ENCODE measurements around the gene KCTD17.
A peak's percentile ranks its signal among the peaks of the same experiment; 100 is the strongest.

The KCTD17 gene

DNA sequence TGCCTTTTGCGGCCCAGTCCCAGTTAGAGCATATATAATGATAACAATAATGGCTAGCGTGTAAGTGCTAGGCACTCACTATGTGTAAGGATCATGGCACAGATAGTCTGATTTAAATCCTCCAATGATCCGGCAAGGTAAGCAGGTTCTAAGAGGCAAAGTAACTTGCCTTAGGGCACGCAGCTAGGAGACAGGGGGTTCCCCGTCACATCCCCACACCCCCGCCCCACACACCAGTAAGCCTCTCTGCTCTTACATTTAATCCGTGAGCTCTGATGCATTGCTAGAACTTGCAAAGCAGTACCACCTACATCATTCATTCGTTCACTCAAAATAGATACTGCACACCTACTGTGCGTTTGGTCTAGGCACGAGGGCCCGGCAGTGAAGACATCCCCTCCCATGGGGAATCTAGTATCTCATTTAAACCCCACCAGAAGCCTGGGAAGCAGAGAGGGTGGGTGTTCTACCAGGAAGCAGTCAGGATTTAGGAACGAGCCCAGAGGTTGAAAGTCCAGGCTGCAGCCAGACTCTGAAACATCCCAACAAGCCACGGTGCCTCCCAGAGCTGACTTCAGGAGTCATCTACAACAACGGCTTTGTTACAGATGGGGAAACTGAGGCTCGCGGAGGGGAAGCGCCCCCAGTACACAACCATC is 37.3 kb downstream of the KCTD17 start:
- H3K4me3 ChIP-seq (ENCODE audit: low read length), result no peak overlapping the region
- H2AK5ac ChIP-seq (ENCODE audit: low read length), result no peak overlapping the region
- DNase-seq, result no peak
- WGBS (ENCODE audit: extremely low coverage, insufficient coverage, low lambda C conversion rate), result no CpG with 5 or more reads among the region's 17 CpGs
- no peak overlapping the region for H3K18ac ChIP-seq (ENCODE audit: low read length)
- H3K79me1 ChIP-seq (ENCODE audit: low read length), result no peaks in the 10 kb centered on the region
- H4K5ac ChIP-seq (ENCODE audit: low read length), result no peak overlapping the region
- no peaks in the 10 kb centered on the region for H3K79me2 ChIP-seq (ENCODE audit: control insufficient read depth, insufficient read depth, low read length)
- no peak overlapping the region for H3K9ac ChIP-seq (ENCODE audit: low read length)
- H4K8ac ChIP-seq (ENCODE audit: low read depth, low read length), result no peak overlapping the region
- H3K4ac ChIP-seq (ENCODE audit: low read depth, low read length), result no peak overlapping the region
- H3K4me1 ChIP-seq (ENCODE audit: control insufficient read depth, low read depth, low read length), result no peaks in the 10 kb centered on the region
- no peak overlapping the region for H2BK5ac ChIP-seq (ENCODE audit: low read length)
- H3K27me3 ChIP-seq (ENCODE audit: insufficient read depth, low read length, poor library complexity), result no peaks in the 10 kb centered on the region
- no peak overlapping the region for H3K23ac ChIP-seq (ENCODE audit: low read length)
- H3K27ac ChIP-seq (ENCODE audit: low read depth, low read length), result no peak overlapping the region
- no peaks in the 10 kb centered on the region for H3K36me3 ChIP-seq (ENCODE audit: control insufficient read depth, insufficient read depth, low read length)
- H2BK120ac ChIP-seq (ENCODE audit: low read depth, low read length), result no peak overlapping the region
- H3K4me2 ChIP-seq (ENCODE audit: low read length), result no peak overlapping the region
- no peak overlapping the region for H2BK15ac ChIP-seq (replicated peaks; ENCODE audit: low read depth)
- H3K56ac ChIP-seq (ENCODE audit: low read length), result no peak overlapping the region

GRCh38 chr22:37089434-37089833 is 37.9 kb downstream of the KCTD17 start:
- no peak for DNase-seq
- no peak overlapping the region for H3K4ac ChIP-seq (ENCODE audit: low read depth, low read length)
- no peak overlapping the region for H2BK120ac ChIP-seq (ENCODE audit: low read depth, low read length)
- H4K5ac ChIP-seq (ENCODE audit: low read length), result no peak overlapping the region
- no peaks in the 10 kb centered on the region for H3K36me3 ChIP-seq (ENCODE audit: control insufficient read depth, insufficient read depth, low read length)
- no peak overlapping the region for H2AK5ac ChIP-seq (ENCODE audit: low read length)
- H3K79me2 ChIP-seq (ENCODE audit: control insufficient read depth, insufficient read depth, low read length), result no peaks in the 10 kb centered on the region
- no peak overlapping the region for H3K18ac ChIP-seq (ENCODE audit: low read length)
- no peaks in the 10 kb centered on the region for H3K79me1 ChIP-seq (ENCODE audit: low read length)
- H2BK5ac ChIP-seq (ENCODE audit: low read length), result no peak overlapping the region
- no peaks in the 10 kb centered on the region for H3K27me3 ChIP-seq (ENCODE audit: insufficient read depth, low read length, poor library complexity)
- H3K4me3 ChIP-seq (ENCODE audit: low read length), result no peak overlapping the region
- no peak overlapping the region for H3K56ac ChIP-seq (ENCODE audit: low read length)
- H4K8ac ChIP-seq (ENCODE audit: low read depth, low read length), result no peak overlapping the region
- no peak overlapping the region for H3K9ac ChIP-seq (ENCODE audit: low read length)
- no peak overlapping the region for H3K23ac ChIP-seq (ENCODE audit: low read length)
- no peak overlapping the region for H3K27ac ChIP-seq (ENCODE audit: low read depth, low read length)
- no CpG with 5 or more reads among the region's 12 CpGs for WGBS (ENCODE audit: extremely low coverage, insufficient coverage, low lambda C conversion rate)
- no peak overlapping the region for H2BK15ac ChIP-seq (replicated peaks; ENCODE audit: low read depth)
- H3K4me1 ChIP-seq (ENCODE audit: control insufficient read depth, low read depth, low read length), result no peaks in the 10 kb centered on the region
- H3K4me2 ChIP-seq (ENCODE audit: low read length), result no peak overlapping the region

DNA sequence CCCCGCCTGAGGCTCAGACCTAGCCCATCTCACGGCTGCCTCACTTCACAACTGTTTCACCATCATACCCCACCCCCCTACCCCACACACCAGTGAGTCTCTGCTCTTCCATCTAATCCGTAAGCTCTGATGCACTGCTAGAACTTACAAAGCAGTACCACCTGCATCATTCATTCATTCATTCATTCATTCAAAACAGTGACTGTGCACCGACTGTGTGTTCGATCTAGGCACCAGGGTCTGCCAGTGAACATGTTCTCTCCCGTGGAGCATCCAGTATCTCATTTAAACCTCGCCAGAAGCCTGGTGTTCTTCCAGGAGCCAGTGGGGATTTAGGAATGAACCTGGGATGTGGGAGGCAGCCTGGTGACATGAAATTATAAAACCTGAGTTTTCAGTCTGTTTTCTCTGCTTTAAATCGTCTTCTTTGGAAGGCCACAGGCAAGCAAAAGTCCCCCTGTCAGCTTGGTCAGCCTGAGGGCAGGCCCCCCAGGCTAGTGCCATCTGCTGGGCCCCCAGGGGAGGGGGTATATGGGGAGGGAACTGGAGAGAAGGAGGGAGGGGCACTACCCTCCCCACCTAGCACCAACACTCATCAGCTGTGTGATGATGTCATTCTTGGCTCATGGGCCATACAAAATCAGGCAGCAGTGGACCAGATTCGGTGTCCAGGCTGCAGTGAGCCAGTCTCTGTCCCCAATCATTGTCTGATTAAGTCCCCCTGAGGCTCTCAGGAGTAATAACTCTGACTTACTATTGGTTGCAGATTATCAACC is 39.6 kb downstream of the KCTD17 start:
- DNase-seq, result peak; percentile 13
- H2BK5ac ChIP-seq (ENCODE audit: low read length), result no peak overlapping the region
- no peak overlapping the region for H3K4me2 ChIP-seq (ENCODE audit: low read length)
- no peak overlapping the region for H3K4me3 ChIP-seq (ENCODE audit: low read length)
- H3K18ac ChIP-seq (ENCODE audit: low read length), result no peak overlapping the region
- H2AK5ac ChIP-seq (ENCODE audit: low read length), result no peak overlapping the region
- no peaks in the 10 kb centered on the region for H3K4me1 ChIP-seq (ENCODE audit: control insufficient read depth, low read depth, low read length)
- no CpG with 5 or more reads among the region's 9 CpGs for WGBS (ENCODE audit: extremely low coverage, insufficient coverage, low lambda C conversion rate)
- no peaks in the 10 kb centered on the region for H3K79me1 ChIP-seq (ENCODE audit: low read length)
- H3K79me2 ChIP-seq (ENCODE audit: control insufficient read depth, insufficient read depth, low read length), result no peaks in the 10 kb centered on the region
- no peak overlapping the region for H3K56ac ChIP-seq (ENCODE audit: low read length)
- no peaks in the 10 kb centered on the region for H3K27me3 ChIP-seq (ENCODE audit: insufficient read depth, low read length, poor library complexity)
- H3K9ac ChIP-seq (ENCODE audit: low read length), result no peak overlapping the region
- no peak overlapping the region for H2BK120ac ChIP-seq (ENCODE audit: low read depth, low read length)
- no peak overlapping the region for H4K5ac ChIP-seq (ENCODE audit: low read length)
- H3K4ac ChIP-seq (ENCODE audit: low read depth, low read length), result no peak overlapping the region
- H3K23ac ChIP-seq (ENCODE audit: low read length), result no peak overlapping the region
- H2BK15ac ChIP-seq (replicated peaks; ENCODE audit: low read depth), result no peak overlapping the region
- H3K36me3 ChIP-seq (ENCODE audit: control insufficient read depth, insufficient read depth, low read length), result no peaks in the 10 kb centered on the region
- no peak overlapping the region for H4K8ac ChIP-seq (ENCODE audit: low read depth, low read length)
- H3K27ac ChIP-seq (ENCODE audit: low read depth, low read length), result no peak overlapping the region

- Histone ChIP-seq H3K4me2 (ENCODE audit: low read length) (no peak overlapping the region), H2BK120ac (ENCODE audit: low read depth, low read length) (no peak overlapping the region), H3K79me1 (ENCODE audit: low read length) (no peaks in the 10 kb centered on the region), H3K4me3 (ENCODE audit: low read length) (no peak overlapping the region), H3K4ac (ENCODE audit: low read depth, low read length) (no peak overlapping the region), H3K36me3 (ENCODE audit: control insufficient read depth, insufficient read depth, low read length) (no peaks in the 10 kb centered on the region), H3K18ac (ENCODE audit: low read length) (no peak overlapping the region), H3K79me2 (ENCODE audit: control insufficient read depth, insufficient read depth, low read length) (no peaks in the 10 kb centered on the region), H3K56ac (ENCODE audit: low read length) (no peak overlapping the region), H2AK5ac (ENCODE audit: low read length) (no peak overlapping the region), H3K4me1 (ENCODE audit: control insufficient read depth, low read depth, low read length) (no peaks in the 10 kb centered on the region), H2BK15ac (replicated peaks; ENCODE audit: low read depth) (no peak overlapping the region), H3K27ac (ENCODE audit: low read depth, low read length) (no peak overlapping the region), H3K27me3 (ENCODE audit: insufficient read depth, low read length, poor library complexity) (no peaks in the 10 kb centered on the region), H2BK5ac (ENCODE audit: low read length) (no peak overlapping the region), H3K23ac (ENCODE audit: low read length) (no peak overlapping the region), H3K9ac (ENCODE audit: low read length) (no peak overlapping the region), H4K8ac (ENCODE audit: low read depth, low read length) (no peak overlapping the region), H4K5ac (ENCODE audit: low read length) (no peak overlapping the region)
- no CpG with 5 or more reads among the region's 7 CpGs for WGBS (ENCODE audit: extremely low coverage, insufficient coverage, low lambda C conversion rate)
- no peak for DNase-seq
Measured at GRCh38 chr22:37091994-37092393, 40.5 kb downstream of the KCTD17 start.

GRCh38 chr22:37092997-37093396 is 41.5 kb downstream of the KCTD17 start:
- H3K27me3 ChIP-seq (ENCODE audit: insufficient read depth, low read length, poor library complexity), result no peaks in the 10 kb centered on the region
- H3K4ac ChIP-seq (ENCODE audit: low read depth, low read length), result no peak overlapping the region
- H2BK5ac ChIP-seq (ENCODE audit: low read length), result no peak overlapping the region
- H3K4me3 ChIP-seq (ENCODE audit: low read length), result no peak overlapping the region
- no peak overlapping the region for H3K4me2 ChIP-seq (ENCODE audit: low read length)
- no peak overlapping the region for H3K23ac ChIP-seq (ENCODE audit: low read length)
- no peak overlapping the region for H2BK120ac ChIP-seq (ENCODE audit: low read depth, low read length)
- DNase-seq, result no peak
- no peak overlapping the region for H2AK5ac ChIP-seq (ENCODE audit: low read length)
- H3K18ac ChIP-seq (ENCODE audit: low read length), result no peak overlapping the region
- no peaks in the 10 kb centered on the region for H3K36me3 ChIP-seq (ENCODE audit: control insufficient read depth, insufficient read depth, low read length)
- no peaks in the 10 kb centered on the region for H3K79me1 ChIP-seq (ENCODE audit: low read length)
- no peak overlapping the region for H4K8ac ChIP-seq (ENCODE audit: low read depth, low read length)
- H3K27ac ChIP-seq (ENCODE audit: low read depth, low read length), result no peak overlapping the region
- no peaks in the 10 kb centered on the region for H3K4me1 ChIP-seq (ENCODE audit: control insufficient read depth, low read depth, low read length)
- no peak overlapping the region for H2BK15ac ChIP-seq (replicated peaks; ENCODE audit: low read depth)
- no peak overlapping the region for H3K56ac ChIP-seq (ENCODE audit: low read length)
- H4K5ac ChIP-seq (ENCODE audit: low read length), result no peak overlapping the region
- no peaks in the 10 kb centered on the region for H3K79me2 ChIP-seq (ENCODE audit: control insufficient read depth, insufficient read depth, low read length)
- no peak overlapping the region for H3K9ac ChIP-seq (ENCODE audit: low read length)
- no CpG with 5 or more reads among the region's 6 CpGs for WGBS (ENCODE audit: extremely low coverage, insufficient coverage, low lambda C conversion rate)

All from mesendoderm (in vitro differentiated cells).